ENCODE data around the gene ADAM15.

ADAM15 gene

DNA sequence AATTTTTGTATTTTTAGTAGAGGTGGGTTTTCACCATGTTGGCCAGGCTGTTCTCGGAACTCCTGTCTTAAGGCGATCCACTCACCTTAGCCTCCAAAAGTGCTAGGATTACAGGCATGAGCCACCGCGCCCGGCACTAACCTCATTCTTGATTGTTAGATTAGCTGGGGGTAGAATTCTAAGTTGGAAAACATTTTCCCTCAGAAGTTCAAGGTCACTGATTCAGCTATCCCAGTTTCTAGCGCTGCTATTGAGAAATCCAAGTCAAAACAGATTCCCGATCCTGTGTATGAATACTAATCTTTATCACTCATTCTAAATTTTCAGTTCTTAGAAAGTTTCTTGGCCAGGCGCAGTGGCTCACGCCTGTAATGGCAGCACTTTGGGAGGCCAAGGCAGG is 52.2 kb downstream of the ADAM15 start:
- H3K4me3 ChIP-seq (ENCODE audit: low read depth, low read length, poor library complexity, severe bottlenecking), result no peak overlapping the region
- H3F3A ChIP-seq (ENCODE audit: insufficient read depth, low read length), result no peaks in the 10 kb centered on the region
- no peaks in the 10 kb centered on the region for H3K36me3 ChIP-seq (ENCODE audit: insufficient read depth, low read length)
- H4K20me1 ChIP-seq (ENCODE audit: insufficient read depth, low read length), result no peaks in the 10 kb centered on the region
- no peak overlapping the region for H3K9ac ChIP-seq (ENCODE audit: low read length)
- H3K4me2 ChIP-seq (ENCODE audit: low read length), result no peak overlapping the region
- H3K4me1 ChIP-seq (ENCODE audit: insufficient read depth, low read length, severe bottlenecking), result no peaks in the 10 kb centered on the region
- no peaks in the 10 kb centered on the region for H3K9me3 ChIP-seq (ENCODE audit: low read length)
- no peaks in the 10 kb centered on the region for H3K9me2 ChIP-seq (ENCODE audit: low read depth, low read length)
- H3K27ac ChIP-seq (ENCODE audit: low read depth, low read length, poor library complexity, severe bottlenecking), result no peak overlapping the region
- H3K79me2 ChIP-seq (ENCODE audit: insufficient read depth, low read length), result no peaks in the 10 kb centered on the region
- TF ChIP-seq EZH2 (IDR thresholded peaks at IDR 0.05; ENCODE audit: borderline replicate concordance, low read length), result no peak
- TF ChIP-seq, protein P1, sequence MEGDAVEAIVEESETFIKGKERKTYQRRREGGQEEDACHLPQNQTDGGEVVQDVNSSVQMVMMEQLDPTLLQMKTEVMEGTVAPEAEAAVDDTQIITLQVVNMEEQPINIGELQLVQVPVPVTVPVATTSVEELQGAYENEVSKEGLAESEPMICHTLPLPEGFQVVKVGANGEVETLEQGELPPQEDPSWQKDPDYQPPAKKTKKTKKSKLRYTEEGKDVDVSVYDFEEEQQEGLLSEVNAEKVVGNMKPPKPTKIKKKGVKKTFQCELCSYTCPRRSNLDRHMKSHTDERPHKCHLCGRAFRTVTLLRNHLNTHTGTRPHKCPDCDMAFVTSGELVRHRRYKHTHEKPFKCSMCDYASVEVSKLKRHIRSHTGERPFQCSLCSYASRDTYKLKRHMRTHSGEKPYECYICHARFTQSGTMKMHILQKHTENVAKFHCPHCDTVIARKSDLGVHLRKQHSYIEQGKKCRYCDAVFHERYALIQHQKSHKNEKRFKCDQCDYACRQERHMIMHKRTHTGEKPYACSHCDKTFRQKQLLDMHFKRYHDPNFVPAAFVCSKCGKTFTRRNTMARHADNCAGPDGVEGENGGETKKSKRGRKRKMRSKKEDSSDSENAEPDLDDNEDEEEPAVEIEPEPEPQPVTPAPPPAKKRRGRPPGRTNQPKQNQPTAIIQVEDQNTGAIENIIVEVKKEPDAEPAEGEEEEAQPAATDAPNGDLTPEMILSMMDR (IDR thresholded peaks at IDR 0.05; ENCODE audit: low read length), result no peak
- peaks cover 4% of the 10 kb centered on the region for H3K27me3 ChIP-seq (ENCODE audit: insufficient read depth, low read length)
- H2AFZ ChIP-seq (ENCODE audit: low read length), result no peak overlapping the region

DNA sequence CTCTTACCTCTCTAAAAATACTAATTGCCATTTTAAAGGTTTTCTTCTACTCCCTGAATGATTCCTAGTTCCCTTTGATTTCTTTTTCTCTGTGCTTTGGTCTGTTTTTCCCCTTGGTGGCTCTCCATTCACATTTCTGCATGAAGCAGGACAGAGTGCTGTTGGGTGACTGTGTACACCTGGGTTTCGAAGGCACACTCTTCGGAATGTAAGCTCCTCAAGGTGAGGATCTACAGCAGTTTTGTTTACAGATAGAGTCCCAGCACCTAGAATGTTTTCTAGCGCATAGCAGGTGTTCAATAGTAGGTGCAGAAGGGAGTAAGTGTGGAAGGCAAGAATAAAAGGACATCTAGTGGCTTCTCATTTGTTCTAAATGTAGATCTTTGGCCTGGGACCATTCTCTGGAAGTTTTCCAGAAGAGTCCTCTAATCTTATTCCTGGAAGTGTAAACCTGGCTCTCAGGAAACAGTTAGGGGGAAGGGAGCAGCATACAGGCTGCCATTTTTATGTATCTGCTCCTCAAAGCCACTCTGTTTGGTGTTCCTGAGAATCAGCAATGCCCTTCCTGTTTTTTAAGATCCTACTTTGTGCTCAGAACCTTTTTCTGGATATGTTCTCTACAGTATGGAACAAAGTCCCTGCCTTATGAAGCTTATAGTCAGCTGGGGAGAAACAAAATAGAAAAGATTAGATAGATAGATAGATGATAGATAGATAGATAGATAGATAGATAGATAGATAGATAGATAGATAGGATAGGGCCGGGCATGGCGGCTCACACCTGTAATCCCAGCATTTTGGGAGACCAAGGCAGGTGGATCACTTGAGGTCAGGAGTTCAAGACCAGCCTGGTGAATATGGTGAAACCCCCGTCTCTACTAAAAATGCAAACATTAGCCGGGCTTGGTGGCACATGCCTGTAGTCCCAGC is 53.8 kb downstream of the ADAM15 start:
- Histone ChIP-seq H2AFZ (ENCODE audit: low read length) (no peak overlapping the region), H3K4me2 (ENCODE audit: low read length) (no peak overlapping the region)
- TF ChIP-seq EZH2 (IDR thresholded peaks at IDR 0.05; ENCODE audit: borderline replicate concordance, low read length), result no peak
- TF ChIP-seq, protein P1 (IDR thresholded peaks at IDR 0.05; ENCODE audit: low read length), result no peak

DNA sequence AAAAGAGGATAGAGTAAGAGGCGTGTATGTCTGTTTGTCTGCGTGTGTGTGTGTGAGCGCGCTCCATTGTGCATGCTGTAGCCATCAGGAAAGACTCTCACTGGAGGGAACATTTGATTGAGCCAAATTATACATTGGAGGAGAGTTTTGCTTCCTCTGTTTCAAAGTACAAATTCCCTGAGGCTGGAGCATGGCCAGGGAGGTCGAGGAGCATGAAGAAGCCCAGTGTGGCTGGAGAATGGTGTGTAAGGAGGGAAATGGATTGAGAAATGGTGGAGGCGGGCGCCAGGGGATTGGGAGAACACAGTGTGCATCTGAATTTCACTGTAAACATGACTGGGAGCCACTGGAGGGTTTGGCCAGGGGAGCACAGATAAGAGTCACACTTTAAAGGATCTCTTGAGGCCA is 54.5 kb downstream of the ADAM15 start:
- Histone ChIP-seq H3F3A (ENCODE audit: insufficient read depth, low read length) (no peaks in the 10 kb centered on the region), H2AFZ (ENCODE audit: low read length) (no peak overlapping the region)

More for the DNA sequence above, 53.8 kb downstream of the ADAM15 start:
- no peaks in the 10 kb centered on the region for H3K9me2 ChIP-seq (ENCODE audit: low read depth, low read length)
- no peaks in the 10 kb centered on the region for H4K20me1 ChIP-seq (ENCODE audit: insufficient read depth, low read length)
- no peak overlapping the region for H3K9ac ChIP-seq (ENCODE audit: low read length)
- H3K79me2 ChIP-seq (ENCODE audit: insufficient read depth, low read length), result no peaks in the 10 kb centered on the region
- H3K36me3 ChIP-seq (ENCODE audit: insufficient read depth, low read length), result no peaks in the 10 kb centered on the region
- no peak overlapping the region for H3K27ac ChIP-seq (ENCODE audit: low read depth, low read length, poor library complexity, severe bottlenecking)
- H3K9me3 ChIP-seq (ENCODE audit: low read length), result no peaks in the 10 kb centered on the region
- H3F3A ChIP-seq (ENCODE audit: insufficient read depth, low read length), result no peaks in the 10 kb centered on the region
- peaks cover 4% of the 10 kb centered on the region for H3K27me3 ChIP-seq (ENCODE audit: insufficient read depth, low read length)
- H3K4me1 ChIP-seq (ENCODE audit: insufficient read depth, low read length, severe bottlenecking), result no peaks in the 10 kb centered on the region
- no peak overlapping the region for H3K4me3 ChIP-seq (ENCODE audit: low read depth, low read length, poor library complexity, severe bottlenecking)

More for the DNA sequence above, 54.5 kb downstream of the ADAM15 start:
- no peaks in the 10 kb centered on the region for H3K9me3 ChIP-seq (ENCODE audit: low read length)
- H3K4me2 ChIP-seq (ENCODE audit: low read length), result no peak overlapping the region
- H3K27ac ChIP-seq (ENCODE audit: low read depth, low read length, poor library complexity, severe bottlenecking), result no peak overlapping the region
- TF ChIP-seq, protein P1 (IDR thresholded peaks at IDR 0.05; ENCODE audit: low read length), result no peak
- no peak for TF ChIP-seq EZH2 (IDR thresholded peaks at IDR 0.05; ENCODE audit: borderline replicate concordance, low read length)
- H3K9me2 ChIP-seq (ENCODE audit: low read depth, low read length), result no peaks in the 10 kb centered on the region
- H4K20me1 ChIP-seq (ENCODE audit: insufficient read depth, low read length), result no peaks in the 10 kb centered on the region
- no peaks in the 10 kb centered on the region for H3K79me2 ChIP-seq (ENCODE audit: insufficient read depth, low read length)
- H3K36me3 ChIP-seq (ENCODE audit: insufficient read depth, low read length), result no peaks in the 10 kb centered on the region
- H3K4me3 ChIP-seq (ENCODE audit: low read depth, low read length, poor library complexity, severe bottlenecking), result no peak overlapping the region
- H3K4me1 ChIP-seq (ENCODE audit: insufficient read depth, low read length, severe bottlenecking), result no peaks in the 10 kb centered on the region
- no peak overlapping the region for H3K9ac ChIP-seq (ENCODE audit: low read length)
- H3K27me3 ChIP-seq (ENCODE audit: insufficient read depth, low read length), result peaks cover 4% of the 10 kb centered on the region

Data from OCI-LY1 (cell line).